Stomach (tissue), 9 donors: ENCODE results near the gene CBLN2. TPM values are rescaled to one million over a fixed set of nuclear protein-coding genes. Genes with fewer than 3 reads are reported as not detected.

Source experiments
- DNase-seq, 2 donors: peaks; one replicate each; pipeline versions ENCODE4 v3.0.0 to v3.0.0-alpha.2; 2013 to 2019
- H3K27ac ChIP-seq, 5 donors: fragments of 200-600 bp in 4 of 5; sonication (generic) in 4 of 5; one replicate each; pipeline ENCODE4 v1.5.1; 2013 to 2019; ENCODE audit warnings: mild to moderate bottlenecking in 1 of 5, moderate library complexity in 1 of 5
- H3K27me3 ChIP-seq, 3 donors: fragments of 200-600 bp; sonication (generic); one replicate each; pipeline ENCODE4 v1.5.1; 2017 to 2019; ENCODE audit warnings: mixed run types in 1 of 3
- H3K36me3 ChIP-seq, 4 donors: fragments of 200-600 bp; sonication (generic); 1 replicate in 3 of 4; 2 replicates in 1 of 4; pipeline ENCODE4 v1.5.1; 2016 to 2019
- H3K4me1 ChIP-seq, 4 donors: fragments of 200-600 bp; sonication (generic); one replicate each; pipeline ENCODE4 v1.5.1; 2016 to 2019
- H3K4me3 ChIP-seq, 4 donors: fragments of 200-600 bp; sonication (generic) in 3 of 4; one replicate each; pipeline ENCODE4 v1.5.1; 2016 to 2019; ENCODE audit warnings: mild to moderate bottlenecking in 1 of 4
- H3K9me3 ChIP-seq, 4 donors: fragments of 200-600 bp; sonication (generic); one replicate each; pipeline ENCODE4 v1.5.1; 2016 to 2019
- CTCF ChIP-seq, 7 experiments: fragments of 450-650 bp in 4 of 7; fragments of 200-600 bp in 3 of 7; sonication (generic) in 3 of 7; IDR thresholded peaks; one replicate each; pipeline ENCODE4 v1.5.1; 2016 to 2019; ENCODE audit warnings: antibody characterized with exemption in 7 of 7, control low read depth in 2 of 7, mild to moderate bottlenecking in 1 of 7
- EP300 ChIP-seq: sonication (generic); formaldehyde crosslinking; IDR thresholded peaks from one replicate; pipeline ENCODE4 v1.6.1; 2017; ENCODE audit warnings: antibody characterized with exemption
- POLR2A ChIP-seq, 4 donors: fragments of 450-650 bp; IDR thresholded peaks; one replicate each; pipeline ENCODE4 v1.6.1; 2016; ENCODE audit warnings: antibody characterized with exemption in 4 of 4, control low read depth in 2 of 4, mild to moderate bottlenecking in 1 of 4, moderate library complexity in 1 of 4
- POLR2AphosphoS5 ChIP-seq, 3 donors: sonication (generic); formaldehyde crosslinking; IDR thresholded peaks; one replicate each; pipeline ENCODE4 v1.6.1; 2016; ENCODE audit warnings: antibody characterized with exemption in 3 of 3
- WGBS, 5 donors: extraction: QIAGEN DNeasy Blood & Tissue Kit in 3 of 5; methylation state at CpG; one replicate each; pipeline versions ENCODE4 v1.1.5 to v1.1.7; 2013 to 2018; 5-methylcytosine and 5-hydroxymethylcytosine counted together
- intact Hi-C: fragments of 100-400 bp; cut with DNase I; formaldehyde crosslinking; loops from one replicate; pipeline ENCODE4 v1.15.1; 2023; ENCODE audit warnings: low total_unique reads
- polyA plus RNA-seq, 3 donors: library from polyadenylated mRNA; stranded (reverse); fragments of 200-250 nt; gene quantifications; one replicate each; pipeline ENCODE4 v1.2.3, GENCODE V29; 2013
- total RNA-seq, 5 donors: library from RNA; depleted of rRNA; stranded (reverse); fragments of >200 nt; gene quantifications; one replicate each; pipeline versions ENCODE4 v1.1.0 to v1.2.3, GENCODE V29; 2014 to 2016
- donor health status: healthy with polysubstance abuse.
- donor health status: Bipolar disorder and iron deficiency.
- donor health status: healthy.

Gene CBLN2
- total and polyA plus RNA-seq, 8 donors: 0.20 to 3.8 (median 1.5) TPM; not detected in 5

- intact Hi-C loops: no loop called here
- TF ChIP-seq EP300: no peak
- no peak for TF ChIP-seq POLR2A (IDR thresholded peaks at IDR 0.05)
- TF ChIP-seq CTCF (IDR thresholded peaks at IDR 0.05): no peak
- no peak for TF ChIP-seq POLR2AphosphoS5 (IDR thresholded peaks at IDR 0.05)
- WGBS, 5 donors: 57 to 74% (median 63%) methylated on average over 5 of the region's 5 CpGs
Observed at GRCh38 chr18:72539901-72540300, 4.2 kb downstream of the CBLN2 start.

GRCh38 chr18:72530622-72531021, 13.5 kb downstream of the CBLN2 start:
- TF ChIP-seq EP300 (no peak), CTCF (IDR thresholded peaks at IDR 0.05) (no peak), POLR2A (IDR thresholded peaks at IDR 0.05) (no peak), POLR2AphosphoS5 (IDR thresholded peaks at IDR 0.05) (no peak)

More at GRCh38 chr18:72539901-72540300, 4.2 kb downstream of the CBLN2 start:
- H3K9me3 ChIP-seq: no peaks in the 10 kb centered on the region
- H3K4me1 ChIP-seq: peaks cover 5 to 31% (median 20%) of the 10 kb centered on the region in 4 donors
- no peak overlapping the region for H3K4me3 ChIP-seq
- no peak overlapping the region for H3K27ac ChIP-seq
- no peak for DNase-seq
- no peaks in the 10 kb centered on the region for H3K36me3 ChIP-seq
- peaks cover 6 to 75% (median 30%) of the 10 kb centered on the region in 3 donors for H3K27me3 ChIP-seq

GRCh38 chr18:72504866-72505265, 39.3 kb downstream of the CBLN2 start:
- WGBS, 5 donors: 80 to 88% (median 84%) methylated on average over 5 of the region's 5 CpGs
- peaks cover 0 to 16% (median 5%) of the 10 kb centered on the region in 4 donors for H3K9me3 ChIP-seq
- DNase-seq: no peak
- TF ChIP-seq POLR2AphosphoS5 (IDR thresholded peaks at IDR 0.05): no peak
- no peak for TF ChIP-seq POLR2A (IDR thresholded peaks at IDR 0.05)
- TF ChIP-seq CTCF (IDR thresholded peaks at IDR 0.05): no peak
- no peak for TF ChIP-seq EP300
- H3K4me3 ChIP-seq: no peak overlapping the region
- no peaks in the 10 kb centered on the region for H3K36me3 ChIP-seq
- no peaks in the 10 kb centered on the region for H3K4me1 ChIP-seq
- no peaks in the 10 kb centered on the region for H3K27me3 ChIP-seq
- intact Hi-C loops: no loop called here
- H3K27ac ChIP-seq: no peak overlapping the region

More at GRCh38 chr18:72530622-72531021, 13.5 kb downstream of the CBLN2 start:
- H3K36me3 ChIP-seq: no peaks in the 10 kb centered on the region
- H3K27me3 ChIP-seq: no peaks in the 10 kb centered on the region
- no peak overlapping the region for H3K4me3 ChIP-seq
- DNase-seq: peak in 1 of 2 donors; percentile 2
- no peak overlapping the region for H3K27ac ChIP-seq
- intact Hi-C loops: no loop called here
- no peaks in the 10 kb centered on the region for H3K4me1 ChIP-seq
- H3K9me3 ChIP-seq: peaks cover 0 to 7% (median 0%) of the 10 kb centered on the region in 4 donors
- 37 to 53% (median 41%) methylated on average over 1 of the region's 1 CpG for WGBS, 5 donors

GRCh38 chr18:72502671-72503431, 41.3 kb downstream of the CBLN2 start:
- no peak overlapping the region for H3K4me3 ChIP-seq
- TF ChIP-seq POLR2AphosphoS5 (IDR thresholded peaks at IDR 0.05) (no peak), EP300 (no peak), POLR2A (IDR thresholded peaks at IDR 0.05) (no peak), CTCF (IDR thresholded peaks at IDR 0.05) (no peak)
- peaks cover 0 to 16% (median 5%) of the 10 kb centered on the region in 4 donors for H3K9me3 ChIP-seq

More at GRCh38 chr18:72502671-72503431, 41.3 kb downstream of the CBLN2 start:
- intact Hi-C loops: no loop called here
- WGBS, 5 donors: 79 to 88% (median 85%) methylated on average over 15 to 19 of the region's 19 CpGs
- Histone ChIP-seq H3K27me3 (no peaks in the 10 kb centered on the region), H3K36me3 (no peaks in the 10 kb centered on the region), H3K27ac (no peak overlapping the region), H3K4me1 (no peaks in the 10 kb centered on the region)
- DNase-seq: no peak
